Measurements from ENCODE around the gene MOB1B.
"Not testable (repeated sequence)": the region's sequence is repeated elsewhere in the genome, so short reads cannot be mapped to it uniquely, and the experiment has no call there.

MOB1B gene

GRCh38 chr4:71009890-71010588 lies 107.9 kb downstream of the MOB1B start:
- no peak for DNase-seq

GRCh38 chr4:71011451-71011850 lies 109.3 kb downstream of the MOB1B start:
- no peak for DNase-seq

- not testable (repeated sequence) for DNase-seq
These were observed 115.2 kb downstream of the MOB1B start for GRCh38 chr4:71017391-71017790.

- no peak for DNase-seq
These were observed 118.4 kb downstream of the MOB1B start for GRCh38 chr4:71020611-71021010.

GRCh38 chr4:71025654-71026053 lies 123.5 kb downstream of the MOB1B start:
- no peak for DNase-seq

- DNase-seq: no peak
These were observed 123.9 kb downstream of the MOB1B start for GRCh38 chr4:71026086-71026485.

GRCh38 chr4:71027611-71028010 lies 125.4 kb downstream of the MOB1B start:
- no peak for DNase-seq

- no peak for DNase-seq
These were observed 127.3 kb downstream of the MOB1B start for GRCh38 chr4:71029504-71029903.

GRCh38 chr4:71032106-71032505 lies 129.9 kb downstream of the MOB1B start:
- DNase-seq: not testable (repeated sequence)

Data from activated CD4-positive, CD25-positive, alpha-beta regulatory T cell (primary cell).